GM23338 (cell line): ENCODE data around the gene CHD9NB. TPM values are rescaled to one million over a fixed set of nuclear protein-coding genes. Genes with fewer than 3 reads are reported as not detected.
A peak's percentile ranks its signal among the peaks of the same experiment; 100 is the strongest.

Experiments
- ATAC-seq: fragments of 200-7000 bp; cut with Tn5 transposase; 3 replicates; pipeline ENCODE4 v1.9.1; 2020
- DNase-seq: peaks from one replicate; pipeline ENCODE4 v3.0.0-alpha.2; 2015; ENCODE audit warnings: low spot score
- H2AFZ ChIP-seq: fragments of 200-600 bp; sonication (generic); 2 replicates; pipeline ENCODE4 v1.8.0; 2016; ENCODE audit warnings: antibody characterized with exemption, mild to moderate bottlenecking, moderate library complexity
- H3F3A ChIP-seq: fragments of 200-600 bp; sonication (generic); replicated peaks from 2 replicates; pipeline ENCODE4 v1.8.0; 2017; ENCODE audit warnings: antibody characterized with exemption, mixed run types, low read depth
- H3K27ac ChIP-seq: fragments of 200-600 bp; sonication (generic); 2 replicates; pipeline ENCODE4 v1.6.1; 2016; ENCODE audit warnings: low read depth
- H3K27me3 ChIP-seq: fragments of 200-600 bp; sonication (generic); 2 replicates; pipeline ENCODE4 v1.8.0; 2016; ENCODE audit warnings: mild to moderate bottlenecking, mixed run types, moderate library complexity; ENCODE audit not compliant: insufficient read depth
- H3K36me3 ChIP-seq: fragments of 200-600 bp; sonication (generic); 2 replicates; pipeline ENCODE4 v1.8.0; 2016; ENCODE audit warnings: mild to moderate bottlenecking; ENCODE audit not compliant: insufficient read depth
- H3K4me1 ChIP-seq: fragments of 200-600 bp; sonication (generic); 2 replicates; pipeline ENCODE4 v1.8.0; 2016; ENCODE audit warnings: mild to moderate bottlenecking, moderate library complexity; ENCODE audit not compliant: insufficient read depth
- H3K4me2 ChIP-seq: fragments of 200-600 bp; sonication (generic); 2 replicates; pipeline ENCODE4 v1.7.1; 2017; ENCODE audit warnings: mixed run types
- H3K4me3 ChIP-seq: fragments of 200-600 bp; sonication (generic); 2 replicates; pipeline ENCODE4 v1.6.1; 2016; ENCODE audit warnings: mixed run types
- H3K79me2 ChIP-seq: fragments of 200-600 bp; sonication (generic); replicated peaks from 2 replicates; pipeline ENCODE4 v1.8.0; 2017; ENCODE audit warnings: mild to moderate bottlenecking; ENCODE audit not compliant: insufficient read depth
- H3K9me2 ChIP-seq: fragments of 200-600 bp; sonication (generic); 2 replicates; pipeline ENCODE4 v1.8.0; 2017; ENCODE audit not compliant: insufficient read depth
- H4K20me1 ChIP-seq: fragments of 200-600 bp; sonication (generic); replicated peaks from 2 replicates; pipeline ENCODE4 v1.8.0; 2017; ENCODE audit warnings: mild to moderate bottlenecking; ENCODE audit not compliant: insufficient read depth
- H3K27ac Mint-ChIP-seq: 2 replicates; pipeline ENCODE4 v1.8.0; 2020; ENCODE audit warnings: inconsistent platforms, mild to moderate bottlenecking, moderate library complexity, mixed read lengths
- H3K27me3 Mint-ChIP-seq: 3 replicates; pipeline ENCODE4 v1.8.0; 2022; ENCODE audit warnings: low read depth, mild to moderate bottlenecking, moderate library complexity, mixed read lengths, inconsistent platforms; ENCODE audit not compliant: insufficient read depth, poor library complexity
- H3K36me3 Mint-ChIP-seq: 3 replicates; pipeline ENCODE4 v1.8.0; 2021; ENCODE audit warnings: low read depth, mild to moderate bottlenecking, inconsistent platforms, moderate library complexity, mixed read lengths
- H3K4me1 Mint-ChIP-seq: 3 replicates; pipeline ENCODE4 v1.8.0; 2020; ENCODE audit warnings: mild to moderate bottlenecking, inconsistent platforms, mixed read lengths
- H3K4me3 Mint-ChIP-seq: 3 replicates; pipeline ENCODE4 v1.8.0; 2021; ENCODE audit warnings: moderate library complexity, mild to moderate bottlenecking, inconsistent platforms, mixed read lengths
- H3K9me3 Mint-ChIP-seq: 3 replicates; pipeline ENCODE4 v1.8.0; 2020; ENCODE audit warnings: moderate library complexity, mild to moderate bottlenecking, inconsistent platforms, mixed read lengths
- ETS1 ChIP-seq: IDR thresholded peaks from 2 replicates; pipeline ENCODE4 v1.6.1; 2016; ENCODE audit warnings: antibody characterized with exemption
- JUNB ChIP-seq: IDR thresholded peaks from one replicate; pipeline ENCODE4 v1.6.1; 2016; ENCODE audit warnings: antibody characterized with exemption; ENCODE audit not compliant: unreplicated experiment
- ZNF462 ChIP-seq: fragments of 250-450 bp; sonication (Bioruptor Pico); IDR thresholded peaks from 2 replicates; pipeline ENCODE4 v1.5.0; 2020; ENCODE audit warnings: mild to moderate bottlenecking, moderate library complexity
- polyA plus RNA-seq: library from polyadenylated mRNA; unstranded; fragments of >200 nt; fragmentation: Nextera tagmentation; extraction: Ambion mirVana; gene quantifications from 2 replicates; pipeline ENCODE4 v1.2.1, GENCODE V29; 2016
- total RNA-seq: library from RNA; depleted of rRNA; stranded (reverse); fragments of >200 nt; shearing (Covaris generic); gene quantifications from 2 replicates; pipeline ENCODE4 v1.2.3, GENCODE V29; 2014

CHD9NB gene
- total and polyA plus RNA-seq, 2 experiments from 2014 or later = 1.7 to 4.2 TPM

DNA sequence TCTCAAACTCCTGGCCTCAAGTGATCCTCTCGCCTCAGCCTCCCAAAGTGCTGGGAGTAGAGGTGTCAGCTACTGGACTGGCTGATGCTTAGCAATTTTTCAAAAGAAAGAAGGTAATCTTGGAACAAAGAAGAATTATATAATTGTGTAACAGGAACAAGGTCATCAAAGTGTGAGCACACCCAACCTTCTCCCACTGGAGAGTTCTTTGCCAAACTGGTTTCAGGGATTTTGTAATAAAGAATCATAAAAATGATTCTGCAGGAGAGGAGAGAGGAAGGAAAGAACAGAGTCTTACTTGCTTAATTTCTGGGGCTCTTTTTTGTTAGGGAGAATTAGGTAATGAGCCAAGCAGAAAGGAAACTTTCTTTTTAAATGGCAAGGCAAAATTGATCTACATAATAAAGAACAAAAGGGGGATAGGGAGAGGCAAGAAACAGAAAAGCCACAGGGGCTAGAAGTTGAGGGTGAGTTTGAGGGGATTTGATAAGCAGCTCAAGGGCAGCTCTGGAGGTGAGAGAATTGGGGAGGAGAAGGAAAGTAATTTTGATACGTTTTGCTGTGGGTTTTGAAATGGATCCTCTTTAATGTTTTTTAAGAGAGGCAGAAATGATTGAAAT, 21.3 kb downstream of the CHD9NB start:
- Mint-ChIP-seq H3K4me1 (peaks cover 17% of the 10 kb centered on the region), H3K36me3 (peaks cover 32% of the 10 kb centered on the region), H3K27ac (peak overlapping the region; percentile 2; the same call in 1 of the 2 replicates), H3K9me3 (peaks cover 34% of the 10 kb centered on the region), H3K27me3 (peaks cover 8% of the 10 kb centered on the region), H3K4me3 (peak overlapping the region; percentile 45)
- peak; percentile 97 for ATAC-seq
- peaks cover 7% of the 10 kb centered on the region; the same call in 1 of the 2 replicates for H3K9me2 ChIP-seq
- TF ChIP-seq JUNB (no peak), ZNF462 (peak; percentile 54; the same call in 1 of the 2 replicates)
- H3F3A ChIP-seq = no peaks in the 10 kb centered on the region
- peak; percentile 76 for DNase-seq
- peak overlapping the region; percentile 29 for H3K4me2 ChIP-seq
- H3K79me2 ChIP-seq = no peaks in the 10 kb centered on the region
- no peak overlapping the region for H2AFZ ChIP-seq
- 0 out of 2 replicates have a peak overlapping the region, but pooled peaks have one; percentile 4 for H3K4me3 ChIP-seq
- no peaks in the 10 kb centered on the region for H3K27me3 ChIP-seq
- H4K20me1 ChIP-seq = no peaks in the 10 kb centered on the region
- H3K4me1 ChIP-seq = peaks cover 23% of the 10 kb centered on the region
- peaks cover 9% of the 10 kb centered on the region; the same call in 1 of the 2 replicates for H3K36me3 ChIP-seq
- H3K27ac ChIP-seq = peak overlapping the region; percentile 56

DNA sequence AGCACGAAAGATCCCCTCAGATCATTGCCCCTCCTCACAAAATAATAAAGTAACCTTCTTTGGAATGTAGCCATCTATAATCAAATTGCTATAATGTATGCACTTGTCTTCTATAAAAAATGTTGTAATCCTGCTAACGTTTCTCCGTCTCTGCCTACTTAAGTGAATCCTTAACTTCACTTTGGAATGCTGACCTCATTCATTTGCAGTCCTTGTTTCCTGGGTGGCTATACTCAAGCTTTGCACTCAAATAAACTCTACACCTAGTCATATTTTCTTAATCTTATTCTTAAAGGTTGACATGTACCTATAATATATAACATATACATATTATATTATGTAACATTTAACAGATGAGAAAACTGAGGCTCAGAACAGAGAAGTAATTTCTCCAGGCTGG, 22.7 kb downstream of the CHD9NB start:
- peaks cover 8% of the 10 kb centered on the region for H3K27me3 Mint-ChIP-seq
- H3K4me1 ChIP-seq = peaks cover 23% of the 10 kb centered on the region
- H3K4me1 Mint-ChIP-seq = peaks cover 17% of the 10 kb centered on the region
- no peak overlapping the region for H2AFZ ChIP-seq
- no peak overlapping the region for H3K4me3 ChIP-seq
- no peak overlapping the region for H3K4me2 ChIP-seq
- H4K20me1 ChIP-seq = no peaks in the 10 kb centered on the region
- H3K36me3 Mint-ChIP-seq = peaks cover 21% of the 10 kb centered on the region
- no peak for ATAC-seq
- no peak overlapping the region for H3K27ac Mint-ChIP-seq
- H3K36me3 ChIP-seq = peaks cover 9% of the 10 kb centered on the region; the same call in 1 of the 2 replicates
- no peak overlapping the region for H3K4me3 Mint-ChIP-seq
- peaks cover under 1% of the 10 kb centered on the region; the same call in 1 of the 2 replicates for H3K9me2 ChIP-seq
- H3K79me2 ChIP-seq = no peaks in the 10 kb centered on the region
- H3K9me3 Mint-ChIP-seq = peaks cover 24% of the 10 kb centered on the region
- no peaks in the 10 kb centered on the region for H3F3A ChIP-seq
- H3K27me3 ChIP-seq = no peaks in the 10 kb centered on the region
- H3K27ac ChIP-seq = no peak overlapping the region; the same call in 1 of the 2 replicates
- no peak for DNase-seq
- TF ChIP-seq ZNF462 = no peak
- TF ChIP-seq ETS1 = no peak
